ENCODE data around the gene ABCB9. TPM values are rescaled to one million over a fixed set of nuclear protein-coding genes. Genes with fewer than 3 reads are reported as not detected.

ABCB9 gene
- polyA plus RNA-seq, 1 donor from 2014 or later: 19.7 TPM

DNA sequence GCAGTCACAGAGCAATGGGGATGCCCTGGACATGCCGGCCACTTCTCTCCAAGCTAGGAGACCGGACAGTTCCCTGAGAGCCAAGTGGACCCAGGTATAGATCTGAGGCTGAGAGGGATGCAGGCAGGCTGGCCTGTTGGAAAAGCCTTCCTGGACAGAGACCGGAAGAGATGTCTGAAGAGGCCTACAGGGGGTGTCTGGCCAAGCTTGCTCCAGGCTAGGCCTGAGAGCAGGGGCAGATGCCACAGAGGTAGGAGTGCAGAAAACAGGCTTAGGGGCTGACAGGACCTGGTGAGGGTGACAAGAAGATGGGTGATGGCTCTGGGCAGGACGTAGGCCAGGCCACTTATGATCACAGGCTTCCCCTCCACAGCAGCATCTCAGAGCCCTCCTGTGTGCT, 44.4 kb upstream of the ABCB9 start:
- no peaks in the 10 kb centered on the region for H3K27me3 ChIP-seq (ENCODE audit: insufficient read depth, low read depth, low read length)
- no peak overlapping the region for H3K9ac ChIP-seq (ENCODE audit: low read length)
- no peaks in the 10 kb centered on the region for H3K9me2 ChIP-seq (ENCODE audit: insufficient read depth, low read length)
- H3K36me3 ChIP-seq (ENCODE audit: insufficient read depth, low read length): no peaks in the 10 kb centered on the region
- no peak overlapping the region for H2AFZ ChIP-seq (ENCODE audit: low read depth, low read length)
- H4K20me1 ChIP-seq (ENCODE audit: insufficient read depth): no peaks in the 10 kb centered on the region
- no peaks in the 10 kb centered on the region for H3F3A ChIP-seq (ENCODE audit: insufficient read depth, low read length, poor library complexity, severe bottlenecking)
- no peaks in the 10 kb centered on the region for H3K9me3 ChIP-seq (ENCODE audit: low read length)
- H3K79me2 ChIP-seq (replicated peaks; ENCODE audit: insufficient read depth, low read length): no peaks in the 10 kb centered on the region
- no peak overlapping the region for H3K4me3 ChIP-seq (ENCODE audit: low read length)
- H3K4me2 ChIP-seq (ENCODE audit: low read length): no peak overlapping the region
- TF ChIP-seq POLR2AphosphoS5 (IDR thresholded peaks at IDR 0.05) (no peak), MXI1 (conservative IDR thresholded peaks at IDR 0.05; ENCODE audit: poor library complexity, severe bottlenecking) (no peak), RAD21 (conservative IDR thresholded peaks at IDR 0.05) (no peak), TAF1 (IDR thresholded peaks at IDR 0.05; ENCODE audit: low read depth) (no peak), EZH2 (IDR thresholded peaks at IDR 0.05; ENCODE audit: borderline replicate concordance, insufficient read depth, low read length, poor library complexity, severe bottlenecking) (no peak), SMC3 (conservative IDR thresholded peaks at IDR 0.05; ENCODE audit: poor library complexity) (no peak), EP300 (conservative IDR thresholded peaks at IDR 0.05; ENCODE audit: poor library complexity, severe bottlenecking) (no peak)
- TF ChIP-seq, protein P1, sequence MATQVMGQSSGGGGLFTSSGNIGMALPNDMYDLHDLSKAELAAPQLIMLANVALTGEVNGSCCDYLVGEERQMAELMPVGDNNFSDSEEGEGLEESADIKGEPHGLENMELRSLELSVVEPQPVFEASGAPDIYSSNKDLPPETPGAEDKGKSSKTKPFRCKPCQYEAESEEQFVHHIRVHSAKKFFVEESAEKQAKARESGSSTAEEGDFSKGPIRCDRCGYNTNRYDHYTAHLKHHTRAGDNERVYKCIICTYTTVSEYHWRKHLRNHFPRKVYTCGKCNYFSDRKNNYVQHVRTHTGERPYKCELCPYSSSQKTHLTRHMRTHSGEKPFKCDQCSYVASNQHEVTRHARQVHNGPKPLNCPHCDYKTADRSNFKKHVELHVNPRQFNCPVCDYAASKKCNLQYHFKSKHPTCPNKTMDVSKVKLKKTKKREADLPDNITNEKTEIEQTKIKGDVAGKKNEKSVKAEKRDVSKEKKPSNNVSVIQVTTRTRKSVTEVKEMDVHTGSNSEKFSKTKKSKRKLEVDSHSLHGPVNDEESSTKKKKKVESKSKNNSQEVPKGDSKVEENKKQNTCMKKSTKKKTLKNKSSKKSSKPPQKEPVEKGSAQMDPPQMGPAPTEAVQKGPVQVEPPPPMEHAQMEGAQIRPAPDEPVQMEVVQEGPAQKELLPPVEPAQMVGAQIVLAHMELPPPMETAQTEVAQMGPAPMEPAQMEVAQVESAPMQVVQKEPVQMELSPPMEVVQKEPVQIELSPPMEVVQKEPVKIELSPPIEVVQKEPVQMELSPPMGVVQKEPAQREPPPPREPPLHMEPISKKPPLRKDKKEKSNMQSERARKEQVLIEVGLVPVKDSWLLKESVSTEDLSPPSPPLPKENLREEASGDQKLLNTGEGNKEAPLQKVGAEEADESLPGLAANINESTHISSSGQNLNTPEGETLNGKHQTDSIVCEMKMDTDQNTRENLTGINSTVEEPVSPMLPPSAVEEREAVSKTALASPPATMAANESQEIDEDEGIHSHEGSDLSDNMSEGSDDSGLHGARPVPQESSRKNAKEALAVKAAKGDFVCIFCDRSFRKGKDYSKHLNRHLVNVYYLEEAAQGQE (IDR thresholded peaks at IDR 0.05; ENCODE audit: borderline replicate concordance): no peak
- TF ChIP-seq, protein P2, sequence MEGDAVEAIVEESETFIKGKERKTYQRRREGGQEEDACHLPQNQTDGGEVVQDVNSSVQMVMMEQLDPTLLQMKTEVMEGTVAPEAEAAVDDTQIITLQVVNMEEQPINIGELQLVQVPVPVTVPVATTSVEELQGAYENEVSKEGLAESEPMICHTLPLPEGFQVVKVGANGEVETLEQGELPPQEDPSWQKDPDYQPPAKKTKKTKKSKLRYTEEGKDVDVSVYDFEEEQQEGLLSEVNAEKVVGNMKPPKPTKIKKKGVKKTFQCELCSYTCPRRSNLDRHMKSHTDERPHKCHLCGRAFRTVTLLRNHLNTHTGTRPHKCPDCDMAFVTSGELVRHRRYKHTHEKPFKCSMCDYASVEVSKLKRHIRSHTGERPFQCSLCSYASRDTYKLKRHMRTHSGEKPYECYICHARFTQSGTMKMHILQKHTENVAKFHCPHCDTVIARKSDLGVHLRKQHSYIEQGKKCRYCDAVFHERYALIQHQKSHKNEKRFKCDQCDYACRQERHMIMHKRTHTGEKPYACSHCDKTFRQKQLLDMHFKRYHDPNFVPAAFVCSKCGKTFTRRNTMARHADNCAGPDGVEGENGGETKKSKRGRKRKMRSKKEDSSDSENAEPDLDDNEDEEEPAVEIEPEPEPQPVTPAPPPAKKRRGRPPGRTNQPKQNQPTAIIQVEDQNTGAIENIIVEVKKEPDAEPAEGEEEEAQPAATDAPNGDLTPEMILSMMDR (IDR thresholded peaks at IDR 0.05; ENCODE audit: poor library complexity, severe bottlenecking): no peak
- no peak overlapping the region for H3K27ac ChIP-seq (ENCODE audit: low read length)

DNA sequence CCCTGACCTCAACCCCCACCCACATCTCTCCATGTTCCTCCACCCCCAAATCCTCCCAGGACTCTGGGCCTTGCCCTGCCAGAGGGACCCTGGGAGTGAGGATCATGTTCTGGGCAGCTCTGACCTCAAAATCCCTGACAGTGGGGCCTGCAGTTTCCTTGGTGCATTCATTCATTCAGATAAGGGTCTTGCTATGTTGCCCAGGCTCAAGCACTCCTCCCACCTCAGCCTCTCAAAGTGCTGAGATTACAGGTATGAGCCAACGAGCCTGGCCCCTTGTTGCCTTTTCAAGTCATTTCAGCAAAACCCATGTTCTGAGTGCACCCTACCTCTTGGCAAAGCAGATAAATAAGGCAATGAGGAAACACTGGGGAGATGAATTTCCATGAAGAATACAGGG, 43.8 kb upstream of the ABCB9 start:
- Histone ChIP-seq H3K4me2 (ENCODE audit: low read length) (no peak overlapping the region), H3K79me2 (replicated peaks; ENCODE audit: insufficient read depth, low read length) (no peaks in the 10 kb centered on the region)

More for the DNA sequence above, 43.8 kb upstream of the ABCB9 start:
- no peaks in the 10 kb centered on the region for H3K9me3 ChIP-seq (ENCODE audit: low read length)
- no peak overlapping the region for H3K27ac ChIP-seq (ENCODE audit: low read length)
- no peak overlapping the region for H2AFZ ChIP-seq (ENCODE audit: low read depth, low read length)
- H3K36me3 ChIP-seq (ENCODE audit: insufficient read depth, low read length): no peaks in the 10 kb centered on the region
- H3K9ac ChIP-seq (ENCODE audit: low read length): no peak overlapping the region
- no peaks in the 10 kb centered on the region for H3K27me3 ChIP-seq (ENCODE audit: insufficient read depth, low read depth, low read length)
- no peak overlapping the region for H3K4me3 ChIP-seq (ENCODE audit: low read length)
- no peaks in the 10 kb centered on the region for H4K20me1 ChIP-seq (ENCODE audit: insufficient read depth)
- H3K9me2 ChIP-seq (ENCODE audit: insufficient read depth, low read length): no peaks in the 10 kb centered on the region
- TF ChIP-seq EZH2 (IDR thresholded peaks at IDR 0.05; ENCODE audit: borderline replicate concordance, insufficient read depth, low read length, poor library complexity, severe bottlenecking): no peak
- TF ChIP-seq, protein P2 (IDR thresholded peaks at IDR 0.05; ENCODE audit: poor library complexity, severe bottlenecking): no peak
- TF ChIP-seq POLR2AphosphoS5 (IDR thresholded peaks at IDR 0.05): no peak
- TF ChIP-seq TAF1 (IDR thresholded peaks at IDR 0.05; ENCODE audit: low read depth): no peak
- no peak for TF ChIP-seq MXI1 (conservative IDR thresholded peaks at IDR 0.05; ENCODE audit: poor library complexity, severe bottlenecking)
- no peak for TF ChIP-seq RAD21 (conservative IDR thresholded peaks at IDR 0.05)
- TF ChIP-seq EP300 (conservative IDR thresholded peaks at IDR 0.05; ENCODE audit: poor library complexity, severe bottlenecking): no peak
- no peak for TF ChIP-seq SMC3 (conservative IDR thresholded peaks at IDR 0.05; ENCODE audit: poor library complexity)
- H3F3A ChIP-seq (ENCODE audit: insufficient read depth, low read length, poor library complexity, severe bottlenecking): no peaks in the 10 kb centered on the region
